ENCODE results near the gene IL25. TPM values are rescaled to one million over a fixed set of nuclear protein-coding genes. Genes with fewer than 3 reads are reported as not detected.

IL25 gene
- total and polyA plus RNA-seq, 2 of the 4 experiments (the other 2 are of a cell fraction), result not detected

DNA sequence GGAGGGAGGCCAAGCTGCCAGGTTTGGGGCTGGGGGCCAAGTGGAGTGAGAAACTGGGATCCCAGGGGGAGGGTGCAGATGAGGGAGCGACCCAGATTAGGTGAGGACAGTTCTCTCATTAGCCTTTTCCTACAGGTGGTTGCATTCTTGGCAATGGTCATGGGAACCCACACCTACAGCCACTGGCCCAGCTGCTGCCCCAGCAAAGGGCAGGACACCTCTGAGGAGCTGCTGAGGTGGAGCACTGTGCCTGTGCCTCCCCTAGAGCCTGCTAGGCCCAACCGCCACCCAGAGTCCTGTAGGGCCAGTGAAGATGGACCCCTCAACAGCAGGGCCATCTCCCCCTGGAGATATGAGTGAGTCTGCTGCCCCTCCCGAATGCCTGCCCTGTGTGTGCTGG, 432 bp downstream of the IL25 start:
- Histone ChIP-seq H2AFZ (replicated peaks; ENCODE audit: low read length, poor library complexity) (no peak overlapping the region), H2BK15ac (ENCODE audit: low read depth, low read length) (no peak overlapping the region), H2BK120ac (ENCODE audit: low read depth, low read length) (no peak overlapping the region), H2AK9ac (replicated peaks; ENCODE audit: low read depth, low read length, poor library complexity) (no peak overlapping the region), H2AK5ac (ENCODE audit: low read depth, low read length) (no peak overlapping the region), H3K4ac (ENCODE audit: low read depth, low read length) (no peak overlapping the region), H4K5ac (ENCODE audit: low read depth, low read length) (no peak overlapping the region), H3K9me3 (ENCODE audit: control insufficient read depth, insufficient read depth, low read length) (no peaks in the 10 kb centered on the region), H3K36me3 (ENCODE audit: control insufficient read depth, insufficient read depth, low read length) (no peaks in the 10 kb centered on the region), H4K20me1 (ENCODE audit: insufficient read depth, low read length) (no peaks in the 10 kb centered on the region), H3K23ac (ENCODE audit: low read depth, low read length) (no peak overlapping the region), H3K18ac (ENCODE audit: low read depth, low read length) (no peak overlapping the region), H3K9me1 (ENCODE audit: insufficient read depth, low read length) (0 out of 2 replicates have a peak, but pooled peaks cover 2% of the 10 kb centered on the region), H3K9ac (ENCODE audit: low read depth, low read length) (no peak overlapping the region), H3K27ac (ENCODE audit: insufficient read depth, low read length) (no peak overlapping the region), H3K56ac (ENCODE audit: extremely low read depth, insufficient read depth, low read length) (no peak overlapping the region), H3K27me3 (ENCODE audit: control insufficient read depth, insufficient read depth, low read length) (peaks cover 48% of the 10 kb centered on the region), H3K79me1 (ENCODE audit: low read depth in 1 of 2, low read length in 2 of 2) (no peaks in the 10 kb centered on the region), H2BK5ac (ENCODE audit: low read depth, low read length, poor library complexity, severe bottlenecking) (no peak overlapping the region), H3K4me1 (ENCODE audit: control insufficient read depth, insufficient read depth, low read length) (no peaks in the 10 kb centered on the region), H4K8ac (ENCODE audit: low read depth in 2 of 2, low read length in 2 of 2) (no peak overlapping the region), H2BK20ac (ENCODE audit: low read depth, low read length) (no peak overlapping the region), H3K14ac (replicated peaks; ENCODE audit: low read depth, low read length) (no peak overlapping the region), H3K4me2 (ENCODE audit: low read depth, low read length) (no peak overlapping the region), H3K4me3 (ENCODE audit: insufficient read depth, low read depth, low read length) (no peak overlapping the region), H4K91ac (ENCODE audit: insufficient read depth, low read depth, low read length) (no peak overlapping the region)
- TF ChIP-seq MXI1 (IDR thresholded peaks at IDR 0.05; ENCODE audit: borderline replicate concordance, low read depth, low read length) (no peak), RAD21 (IDR thresholded peaks at IDR 0.05; ENCODE audit: low read length) (no peak), CHD1 (IDR thresholded peaks at IDR 0.05; ENCODE audit: low read depth, low read length) (no peak), MAZ (IDR thresholded peaks at IDR 0.05; ENCODE audit: borderline replicate concordance, low read depth, low read length) (no peak), CEBPB (IDR thresholded peaks at IDR 0.05; ENCODE audit: low read depth, low read length) (no peak), RFX5 (IDR thresholded peaks at IDR 0.05; ENCODE audit: low read depth, low read length) (no peak), ELK1 (IDR thresholded peaks at IDR 0.05; ENCODE audit: borderline replicate concordance, low read depth, low read length) (no peak), RCOR1 (IDR thresholded peaks at IDR 0.05; ENCODE audit: insufficient replicate concordance, low read length) (no peak), POLR2A (IDR thresholded peaks at IDR 0.05; ENCODE audit: low read depth, low read length) (no peak), NFE2L2 (IDR thresholded peaks at IDR 0.05; ENCODE audit: low read depth, low read length) (no peak)
- BruUV-seq (replicated peaks), result no TSS peak
- dilution Hi-C loops (cut with HindIII; ENCODE audit: low sequenced_read_pairs, unreplicated experiment), result no loop called here
- ChIA-PET POLR2A (ENCODE audit: unreplicated experiment) (interaction anchor here (0.6 kb wide), 1 partner anchor 50 kb away, joined by 7 read pairs; no protein-coding TSS in a partner anchor), CTCF (no interaction called here)
- DNase-seq (no peak), ATAC-seq (ENCODE audit: low read depth) (no peak)
- WGBS, 2 experiments (ENCODE audit: extremely low coverage in 2 of 2, insufficient read length in 1 of 2), result no CpG with 5 or more reads among the region's 3 CpGs
- in situ Hi-C loops (cut with MboI; ENCODE audit: low sequenced_read_pairs), result loop anchor here (10.0 kb wide), 1 partner anchor 48 kb away; the partner anchor contains the start of gene PABPN1
- intact Hi-C loops (cut with micrococcal nuclease), result no loop called here
